IPS DF 19.7 (cell line): ENCODE results near the gene MINK1.

Source experiments
- DNase-seq: peaks from one replicate; pipeline ENCODE4 v3.0.0-alpha.2; 2013; ENCODE audit warnings: low read depth, low spot score

The MINK1 gene

DNA sequence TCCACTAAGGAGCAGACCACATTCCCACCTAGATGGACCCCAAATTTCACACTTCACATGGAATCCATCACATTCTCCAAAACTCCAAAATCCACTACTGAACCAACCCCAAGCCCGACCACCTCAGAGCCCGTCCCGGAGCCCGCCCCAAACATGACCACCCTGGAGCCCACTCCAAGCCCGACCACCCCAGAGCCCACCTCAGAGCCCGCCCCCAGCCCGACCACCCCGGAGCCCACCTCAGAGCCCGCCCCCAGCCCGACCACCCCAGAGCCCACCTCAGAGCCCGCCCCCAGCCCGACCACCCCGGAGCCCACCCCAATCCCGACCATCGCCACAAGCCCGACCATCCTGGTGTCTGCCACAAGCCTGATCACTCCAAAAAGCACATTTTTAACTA lies 100.5 kb downstream of the MINK1 start:
- DNase-seq, result no peak

DNA sequence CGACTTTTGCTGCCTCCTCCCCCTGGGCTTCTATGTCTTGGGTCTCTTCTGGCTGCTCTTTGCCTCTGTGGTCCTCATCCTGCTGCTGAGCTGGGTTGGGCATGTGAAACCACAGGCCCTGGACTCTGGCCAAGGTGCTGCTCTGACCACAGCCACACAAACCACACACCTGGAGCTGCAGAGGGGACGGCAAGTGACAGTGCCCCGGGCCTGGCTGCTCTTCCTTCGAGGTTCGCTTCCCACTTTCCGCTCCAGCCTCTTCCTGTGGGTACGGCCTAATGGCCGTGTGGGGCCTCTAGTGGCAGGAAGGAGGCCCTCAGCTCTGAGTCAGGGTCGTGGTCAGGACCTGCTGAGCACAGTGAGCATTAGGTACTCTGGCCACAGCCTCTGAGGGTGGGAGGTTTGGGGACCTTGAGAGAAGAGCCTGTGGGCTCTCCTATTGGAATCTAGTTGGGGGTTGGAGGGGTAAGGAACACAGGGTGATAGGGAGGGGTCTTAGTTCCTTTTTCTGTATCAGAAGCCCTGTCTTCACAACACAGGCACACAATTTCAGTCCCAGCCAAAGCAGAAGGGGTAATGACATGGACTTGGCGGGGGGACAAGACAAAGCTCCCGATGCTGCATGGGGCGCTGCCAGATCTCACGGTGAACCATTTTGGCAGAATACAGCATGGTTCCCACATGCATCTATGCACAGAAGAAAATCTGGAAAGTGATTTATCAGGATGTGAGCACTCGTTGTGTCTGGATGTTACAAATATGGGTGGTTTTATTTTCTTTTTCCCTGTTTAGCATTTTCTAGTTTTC lies 101.2 kb downstream of the MINK1 start:
- DNase-seq, result no peak

DNA sequence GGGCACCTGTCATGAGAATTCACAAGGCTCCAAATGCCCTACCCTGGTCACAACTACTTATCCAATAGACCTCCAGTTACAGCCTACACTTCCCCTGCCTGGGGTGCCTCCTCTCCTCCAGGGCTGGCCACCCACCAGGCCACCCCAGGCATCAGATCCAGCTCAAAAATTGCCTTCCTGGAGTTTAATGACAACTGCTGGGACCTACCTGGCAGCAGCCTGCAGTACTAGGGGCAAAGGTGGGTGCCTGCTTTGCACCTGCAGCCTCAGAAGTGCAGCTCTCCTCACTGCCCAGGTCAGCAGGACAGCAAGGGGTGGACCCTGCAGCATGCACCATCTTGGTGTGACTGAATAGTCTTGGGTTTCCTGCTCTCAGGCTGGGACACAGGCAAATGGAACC lies 102.5 kb downstream of the MINK1 start:
- DNase-seq, result no peak

DNA sequence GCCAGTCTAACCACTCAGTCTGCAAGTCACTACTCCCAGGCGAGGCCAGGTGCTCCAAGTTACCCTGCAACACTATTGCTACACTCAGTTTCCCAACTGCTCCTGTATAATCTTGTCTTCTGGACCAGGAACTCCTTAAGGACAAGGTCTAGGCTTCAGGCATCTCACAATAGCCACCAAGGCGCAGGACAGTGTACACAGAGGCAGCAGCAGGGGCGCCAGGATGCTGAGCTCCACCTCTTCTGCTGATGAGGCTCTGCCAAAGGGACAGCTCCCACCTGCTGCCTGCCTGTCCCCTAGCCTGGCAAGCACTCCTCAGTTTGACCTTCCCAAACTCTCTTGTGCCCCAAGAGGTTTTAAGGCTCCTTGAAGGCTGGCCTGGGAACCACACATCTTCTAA lies 103.3 kb downstream of the MINK1 start:
- no peak for DNase-seq

DNA sequence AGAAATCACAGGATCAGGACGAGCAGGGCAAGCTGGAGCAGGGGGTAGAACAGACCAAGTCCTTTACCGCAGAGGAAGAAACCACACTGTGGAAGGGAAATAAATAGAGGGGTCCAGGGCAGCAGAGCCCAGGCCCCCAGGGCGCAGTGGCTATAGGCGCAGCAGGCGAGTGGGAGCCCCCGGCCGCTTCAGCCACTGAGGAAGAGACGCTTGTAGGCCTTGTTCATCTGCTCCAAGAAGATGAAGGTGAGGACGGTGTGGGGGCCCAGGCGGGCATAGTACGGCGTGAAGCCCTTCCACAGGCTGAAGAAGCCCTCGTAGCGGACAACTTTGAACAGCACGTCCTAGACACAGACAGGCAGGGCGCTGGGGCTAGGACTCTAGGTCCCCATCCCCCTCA lies 104.4 kb downstream of the MINK1 start:
- no peak for DNase-seq

DNA sequence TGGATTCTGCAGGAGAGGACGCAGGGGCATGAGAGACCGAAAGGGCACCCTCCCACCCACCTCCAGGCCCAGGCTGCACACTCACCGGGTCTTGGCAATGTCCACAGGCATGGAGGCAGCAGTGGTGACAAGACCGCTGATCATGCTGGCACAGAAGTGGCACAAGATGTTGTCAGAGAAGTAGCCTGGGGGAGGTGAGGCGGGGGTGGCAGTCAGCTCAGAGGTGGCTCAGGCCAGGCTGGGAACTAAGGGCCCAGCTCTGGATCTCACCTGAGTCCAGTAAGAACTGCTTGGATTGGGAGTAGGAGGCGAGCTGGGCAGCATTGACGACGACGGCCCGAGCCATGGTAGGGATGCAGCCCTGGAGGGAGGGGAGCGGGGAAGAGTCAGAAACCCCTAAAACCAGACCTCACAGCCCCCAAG lies 104.9 kb downstream of the MINK1 start:
- DNase-seq, result no peak

DNA sequence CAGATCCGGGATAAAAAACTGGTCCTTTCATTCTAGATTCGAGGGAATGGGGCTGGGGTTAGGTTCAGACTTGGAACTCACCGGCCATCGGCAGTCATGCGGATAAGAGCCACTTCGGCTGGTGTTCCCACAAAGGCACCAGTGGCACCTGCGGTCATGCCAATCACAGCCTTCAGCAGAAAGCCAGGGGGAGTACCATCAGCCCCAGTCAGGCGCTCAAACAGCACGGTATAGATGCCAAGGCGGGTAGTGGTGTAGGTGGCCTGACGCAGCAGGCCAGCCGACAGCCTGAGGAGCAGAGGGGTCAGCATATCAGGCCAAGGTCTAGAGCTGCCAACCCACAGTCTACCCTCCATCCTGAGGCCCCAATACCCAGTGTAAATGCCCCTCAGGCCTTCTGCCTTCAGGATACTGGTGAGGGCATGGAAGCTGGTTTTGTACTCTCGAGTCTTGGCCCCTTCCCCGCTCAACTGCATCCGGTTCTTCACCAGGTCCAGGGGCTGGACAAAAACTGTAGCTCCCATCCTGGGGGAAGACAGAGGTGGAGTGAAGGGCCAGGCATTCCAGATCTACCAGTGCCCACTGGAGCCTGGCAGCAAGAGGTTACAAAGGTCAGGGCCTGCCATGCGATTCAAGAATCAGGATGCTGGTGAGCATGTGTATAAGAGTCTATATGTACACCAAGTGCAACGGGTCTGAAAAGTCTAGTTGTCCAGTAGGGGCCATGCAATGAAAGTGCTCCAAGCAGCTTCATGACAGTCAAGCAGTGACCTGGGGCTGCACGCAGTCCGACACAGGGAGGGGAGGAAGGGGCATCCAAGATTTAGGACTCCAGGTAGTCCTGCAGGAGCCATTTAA lies 105.8 kb downstream of the MINK1 start:
- no peak for DNase-seq

DNA sequence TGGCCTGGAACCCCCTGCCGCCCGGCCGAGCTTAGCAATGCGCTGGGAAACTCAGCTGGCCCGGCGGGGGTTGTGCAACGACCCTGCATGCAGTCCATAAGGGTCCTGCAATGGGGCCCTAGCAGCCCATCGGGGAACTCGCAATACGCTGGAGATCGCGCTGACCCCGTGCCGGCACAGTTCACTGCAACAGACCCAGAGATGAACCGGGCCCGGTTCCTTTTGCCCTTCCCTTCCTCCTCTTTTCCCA lies 106.3 kb downstream of the MINK1 start:
- no peak for DNase-seq

DNA sequence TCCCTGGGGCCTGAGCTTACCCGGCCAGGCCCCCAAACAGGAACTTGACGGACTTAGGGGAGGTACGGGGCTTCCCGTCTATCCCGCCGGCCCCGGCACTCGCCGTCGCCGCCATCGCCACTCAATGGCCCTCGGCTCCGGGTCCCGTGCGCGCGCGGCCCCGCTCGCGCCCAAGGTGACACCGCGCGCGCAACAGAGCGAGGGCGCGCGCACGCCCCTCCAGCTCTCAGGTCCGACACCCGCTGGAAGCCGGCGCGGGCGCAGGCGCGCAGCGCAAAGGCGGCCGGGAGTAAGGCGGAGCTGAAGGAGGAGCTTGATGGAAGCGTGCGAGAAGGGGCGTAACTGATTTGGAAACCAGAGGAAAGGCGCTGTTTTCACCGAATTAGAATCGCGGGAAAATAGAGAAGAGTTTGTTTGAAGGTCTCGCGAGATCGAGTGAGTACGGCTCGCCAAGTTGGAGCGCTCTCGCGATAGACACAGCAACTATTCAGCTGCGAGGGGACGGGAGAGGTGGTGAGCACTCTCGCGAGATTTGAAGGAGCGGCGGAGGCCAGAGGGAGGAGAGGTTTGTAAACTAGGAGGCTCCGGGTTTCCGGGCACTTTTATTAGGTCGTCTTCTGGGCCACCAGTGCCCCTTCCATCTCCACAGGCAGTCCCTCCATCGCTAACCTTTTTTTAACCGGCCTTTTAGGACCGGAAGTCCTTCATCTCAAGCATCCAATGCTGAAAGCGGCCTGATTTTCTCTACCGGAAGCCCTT lies 106.8 kb downstream of the MINK1 start, which contains the start of the genes RNF167 and SLC25A11:
RNF167 (plus strand) TSS at position 473 of the 759 bp plus-strand sequence. CDS start 642 bp downstream, outside the sequence.
SLC25A11 (minus strand) TSS at position 251 of the 759 bp plus-strand sequence; CDS start at position 115, 136 bp downstream.
- DNase-seq, result peak; percentile 98

DNA sequence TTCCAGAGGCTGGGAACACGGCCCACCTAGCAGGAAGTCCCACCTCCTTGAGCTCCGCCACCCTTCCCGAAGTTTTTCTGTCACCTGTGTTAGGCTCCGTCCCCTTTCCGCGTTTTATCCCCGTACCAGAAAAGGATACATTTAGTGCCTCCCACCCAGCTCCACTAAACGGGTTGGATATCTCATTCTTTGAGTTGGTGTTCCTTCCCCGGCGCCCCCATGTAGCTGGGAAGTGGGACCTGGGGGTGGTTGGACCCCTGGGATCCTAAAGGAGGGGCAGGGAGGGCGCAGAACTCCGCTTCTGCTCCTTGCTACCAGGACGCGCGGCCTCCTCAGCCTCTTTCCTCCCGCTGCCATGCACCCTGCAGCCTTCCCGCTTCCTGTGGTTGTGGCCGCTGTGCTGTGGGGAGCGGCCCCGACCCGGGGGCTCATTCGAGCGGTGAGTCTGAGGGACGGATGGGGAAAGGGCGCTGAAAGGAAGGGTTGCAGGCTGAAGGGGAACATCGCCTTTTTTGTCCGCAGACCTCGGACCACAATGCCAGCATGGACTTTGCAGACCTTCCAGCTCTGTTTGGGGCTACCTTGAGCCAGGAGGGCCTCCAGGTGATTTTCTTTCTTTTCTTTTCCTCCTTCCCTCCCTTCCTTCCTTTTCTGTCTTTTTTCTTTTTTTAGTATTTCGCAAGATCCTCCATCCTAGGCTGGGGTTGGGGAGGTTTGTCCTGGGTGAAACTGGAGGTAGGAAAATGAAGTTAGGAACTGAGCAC lies 107.6 kb downstream of the MINK1 start:
- no peak for DNase-seq

DNA sequence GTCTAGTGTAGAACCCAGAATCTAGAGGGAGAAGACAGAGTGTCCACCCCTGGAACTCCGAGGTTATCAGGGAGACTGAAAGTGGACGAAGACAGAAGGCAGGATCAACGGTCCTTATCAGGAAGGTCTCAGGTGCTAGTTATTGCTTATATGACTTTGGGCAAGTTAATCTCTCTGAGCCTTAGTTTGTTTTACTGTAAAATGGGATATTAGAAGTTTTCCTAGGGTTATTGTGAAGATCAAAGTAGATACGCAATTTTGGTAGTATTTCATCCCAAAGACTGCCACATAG lies 108.1 kb downstream of the MINK1 start:
- DNase-seq, result no peak

DNA sequence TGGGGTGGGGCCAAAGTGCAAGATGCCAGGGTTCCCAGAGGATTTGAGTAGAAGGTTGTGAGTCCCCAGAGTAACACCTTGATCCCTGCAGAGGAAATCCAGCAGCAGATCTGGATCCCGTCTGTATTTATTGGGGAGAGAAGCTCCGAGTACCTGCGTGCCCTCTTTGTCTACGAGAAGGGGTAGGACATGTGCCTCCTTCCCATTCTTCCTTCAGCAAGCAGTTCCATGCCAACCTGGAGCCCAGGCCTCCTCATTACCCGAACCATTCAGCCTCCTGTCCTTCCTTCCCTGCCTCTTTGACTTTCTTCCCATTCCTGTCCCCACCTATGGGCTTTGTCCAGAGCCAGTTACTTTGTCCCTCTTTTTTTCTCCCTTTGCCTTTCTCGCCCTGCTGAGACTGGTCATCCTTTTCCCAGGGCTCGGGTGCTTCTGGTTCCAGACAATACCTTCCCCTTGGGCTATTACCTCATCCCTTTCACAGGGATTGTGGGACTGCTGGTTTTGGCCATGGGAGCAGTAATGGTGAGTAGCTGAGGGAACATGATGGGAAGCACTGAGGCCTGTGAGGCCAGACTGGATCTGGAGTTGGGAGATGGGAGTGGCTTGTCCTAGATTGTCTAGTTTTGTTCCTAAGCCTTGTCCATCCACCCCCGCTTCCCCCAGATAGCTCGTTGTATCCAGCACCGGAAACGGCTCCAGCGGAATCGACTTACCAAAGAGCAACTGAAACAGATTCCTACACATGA lies 109.8 kb downstream of the MINK1 start:
- no peak for DNase-seq

DNA sequence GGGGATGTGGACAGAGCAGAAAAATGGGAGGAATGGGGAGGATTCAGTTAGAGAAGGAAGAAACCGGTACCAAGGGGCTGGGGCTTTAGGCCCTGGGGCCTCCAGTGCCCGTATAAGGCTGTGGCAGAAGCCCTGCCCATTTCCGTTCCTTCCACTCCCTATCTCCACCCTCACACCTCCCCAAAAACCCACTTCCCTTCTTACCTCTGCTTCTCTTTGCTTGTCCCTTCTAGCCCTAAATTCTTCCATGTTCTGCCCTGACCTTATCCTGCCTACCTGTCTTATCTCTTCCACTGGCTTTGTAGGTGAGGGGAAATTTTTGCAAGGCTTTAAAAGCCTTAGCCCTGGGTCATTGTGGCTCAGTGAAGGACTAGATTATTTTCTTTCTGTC lies 111.0 kb downstream of the MINK1 start:
- DNase-seq, result no peak

DNA sequence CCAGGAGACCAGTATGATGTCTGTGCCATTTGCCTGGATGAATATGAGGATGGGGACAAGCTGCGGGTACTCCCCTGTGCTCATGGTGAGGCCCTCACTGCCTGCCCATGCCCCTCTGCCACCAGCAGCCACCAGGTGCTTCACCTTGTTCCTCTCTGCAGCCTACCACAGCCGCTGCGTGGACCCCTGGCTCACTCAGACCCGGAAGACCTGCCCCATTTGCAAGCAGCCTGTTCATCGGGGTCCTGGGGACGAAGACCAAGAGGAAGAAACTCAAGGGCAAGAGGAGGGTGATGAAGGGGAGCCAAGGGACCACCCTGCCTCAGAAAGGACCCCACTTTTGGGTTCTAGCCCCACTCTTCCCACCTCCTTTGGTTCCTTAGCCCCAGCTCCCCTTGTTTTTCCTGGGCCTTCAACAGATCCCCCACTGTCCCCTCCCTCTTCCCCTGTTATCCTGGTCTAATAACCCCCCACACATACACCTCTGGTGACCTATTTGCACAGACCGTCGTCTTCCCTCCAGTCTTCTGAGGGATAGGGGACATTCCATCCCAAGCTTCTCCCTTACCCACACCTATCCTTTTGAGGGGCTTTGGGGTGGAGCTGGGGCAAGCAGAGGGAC lies 111.5 kb downstream of the MINK1 start:
- DNase-seq, result no peak

DNA sequence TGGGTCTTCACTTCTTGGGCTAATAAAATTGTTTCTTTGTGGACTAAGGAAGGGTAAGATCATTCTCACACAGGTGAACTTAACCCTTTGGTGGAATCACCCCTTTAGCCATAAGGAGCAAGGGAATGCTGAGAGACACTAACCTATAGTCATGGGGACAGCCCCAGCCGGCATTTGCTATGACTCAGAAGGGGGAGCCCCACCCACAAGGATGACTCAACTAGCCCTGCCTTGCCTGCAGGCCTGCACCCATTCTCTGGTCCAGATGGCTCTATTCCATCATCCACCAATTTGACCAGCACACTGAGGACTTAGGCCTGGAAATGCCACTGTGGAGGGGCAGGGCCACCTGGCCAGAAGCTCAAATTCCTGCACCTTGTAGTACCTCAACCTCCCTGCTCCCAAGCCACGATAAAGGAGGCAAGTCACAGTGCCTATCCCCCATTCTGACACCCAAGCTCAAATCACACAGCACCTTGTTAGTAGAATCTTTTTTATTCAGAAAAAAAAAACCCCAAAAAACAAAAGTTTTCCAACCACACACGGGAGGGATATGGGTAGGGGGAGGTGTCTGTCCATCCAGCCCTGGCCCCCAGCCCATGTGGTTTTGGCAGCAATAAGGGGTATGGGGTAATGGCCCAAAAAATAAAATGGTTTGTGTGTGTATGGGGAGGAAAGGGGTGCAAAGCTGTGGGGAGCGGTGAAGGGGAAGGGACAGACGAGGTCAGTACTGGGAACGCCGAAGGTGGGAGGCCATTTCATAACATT lies 112.2 kb downstream of the MINK1 start:
- no peak for DNase-seq

DNA sequence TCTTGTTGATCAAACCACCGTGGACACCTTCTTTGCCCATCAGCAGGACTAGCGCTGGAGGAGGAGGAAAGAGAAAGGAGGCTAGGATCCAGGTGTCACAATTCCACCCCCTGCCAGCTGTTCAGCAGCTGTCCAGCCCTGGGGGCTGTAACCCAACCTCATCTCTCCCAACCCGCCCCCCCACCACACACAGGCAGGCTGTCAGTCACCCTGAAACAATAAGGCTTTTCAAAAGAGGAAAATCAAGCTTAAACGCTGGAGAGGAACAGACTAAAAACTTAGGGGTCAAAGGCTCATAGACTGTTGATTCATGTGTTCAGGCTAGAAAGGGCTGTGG lies 112.8 kb downstream of the MINK1 start:
- DNase-seq, result no peak

DNA sequence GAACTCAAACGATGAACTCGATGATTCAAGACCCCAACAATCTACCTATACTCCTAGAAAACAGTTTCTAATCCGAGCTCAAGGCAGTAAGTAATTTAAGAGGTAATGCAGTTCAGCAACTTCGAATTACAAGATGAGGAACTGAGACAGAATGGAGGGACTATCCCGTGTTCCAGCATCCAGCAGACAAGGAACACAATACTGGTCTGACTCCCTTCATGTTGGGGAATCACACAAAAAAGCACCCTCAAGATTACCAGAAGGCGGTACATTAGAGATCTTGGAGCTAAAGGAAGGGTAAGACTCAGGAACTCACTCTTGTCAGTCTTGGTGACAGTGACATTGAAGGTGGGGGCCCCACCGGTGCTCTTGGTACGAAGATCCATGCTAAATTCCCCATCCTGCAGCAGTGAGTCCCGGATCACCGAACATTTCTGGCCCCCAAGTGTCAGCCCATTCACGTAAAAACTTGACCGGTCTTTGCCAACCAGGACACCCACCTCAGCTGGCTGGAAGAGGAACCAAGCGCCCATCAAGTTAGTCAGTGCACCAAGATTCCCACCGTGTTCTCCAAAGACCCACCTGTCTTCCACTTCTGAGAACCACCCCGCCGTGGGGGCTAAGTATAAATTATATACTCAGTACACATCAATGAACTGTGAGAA lies 113.3 kb downstream of the MINK1 start:
- DNase-seq, result no peak

DNA sequence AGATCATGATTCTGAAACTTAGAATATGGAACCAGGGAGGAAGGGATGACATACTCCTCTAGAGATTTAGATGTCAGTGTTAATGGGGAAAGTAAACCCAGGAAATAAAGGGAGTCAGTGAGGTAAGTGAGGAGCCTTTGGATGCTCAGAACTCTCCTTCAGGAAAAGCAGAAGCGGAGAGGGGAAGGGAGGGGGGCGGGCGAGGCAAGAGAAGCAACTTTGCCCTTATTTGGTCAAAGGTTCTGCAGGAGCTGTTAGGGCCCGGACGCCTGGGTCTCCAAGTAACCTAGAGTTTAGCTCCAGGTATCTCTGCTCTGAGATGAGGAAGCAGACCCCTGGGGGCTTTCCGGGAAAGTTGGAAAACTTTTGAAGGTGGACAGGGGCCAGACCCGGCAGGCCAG lies 113.9 kb downstream of the MINK1 start:
- DNase-seq, result no peak
